HG03064 (cell line): ENCODE results near the gene GPT2.

ENCODE experiments used
- ATAC-seq: cut with Tn5 transposase; IDR thresholded peaks from one replicate; pipeline ENCODE4 v1.9.1; 2021; ENCODE audit warnings: low read depth; ENCODE audit not compliant: unreplicated experiment

Gene GPT2

DNA sequence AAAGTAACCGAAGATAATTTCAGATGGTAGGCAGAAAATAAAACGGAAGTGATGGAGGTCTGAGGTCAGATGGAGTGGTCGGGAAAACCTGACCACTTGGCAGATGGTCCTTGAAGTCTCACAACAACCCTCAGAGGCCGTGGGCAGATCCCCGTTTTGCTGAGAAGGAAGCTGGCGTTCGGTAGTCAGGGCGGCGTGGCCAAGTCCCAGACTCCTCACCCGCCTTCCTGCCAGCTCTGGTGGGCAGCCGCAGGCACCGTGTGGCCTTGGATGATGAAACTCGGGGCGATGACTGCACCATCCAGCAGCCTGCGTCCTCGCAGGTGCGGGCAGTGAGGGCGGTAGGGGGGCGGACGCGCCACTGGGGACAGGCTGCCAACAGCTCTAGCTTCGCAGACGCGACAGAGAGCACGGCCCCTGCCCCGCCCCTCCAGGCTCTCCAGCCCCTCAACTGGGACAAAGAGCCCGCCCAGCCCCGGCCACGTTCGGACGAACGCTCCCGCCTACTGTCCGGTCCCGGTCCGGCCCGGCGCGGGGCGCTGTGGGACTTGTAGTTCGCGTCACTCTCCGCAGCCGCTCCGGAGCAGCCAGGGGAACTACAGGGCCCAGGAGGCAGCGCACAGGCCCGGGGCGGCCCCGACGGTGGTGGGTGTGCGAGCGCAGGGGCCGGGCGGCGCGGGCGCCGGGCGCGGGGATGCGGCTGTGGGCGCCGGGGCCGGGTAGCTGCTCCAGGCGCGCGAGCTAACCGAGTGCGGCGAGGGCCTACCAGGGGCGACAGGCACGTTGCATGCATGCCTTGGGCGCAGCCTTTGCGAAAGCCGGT, at the start of gene GPT2:
TSS of gene GPT2 (plus strand) at position 673 of the 823 bp plus-strand sequence. CDS start 354 bp downstream, outside the sequence.
- ATAC-seq = peak; percentile 97

DNA sequence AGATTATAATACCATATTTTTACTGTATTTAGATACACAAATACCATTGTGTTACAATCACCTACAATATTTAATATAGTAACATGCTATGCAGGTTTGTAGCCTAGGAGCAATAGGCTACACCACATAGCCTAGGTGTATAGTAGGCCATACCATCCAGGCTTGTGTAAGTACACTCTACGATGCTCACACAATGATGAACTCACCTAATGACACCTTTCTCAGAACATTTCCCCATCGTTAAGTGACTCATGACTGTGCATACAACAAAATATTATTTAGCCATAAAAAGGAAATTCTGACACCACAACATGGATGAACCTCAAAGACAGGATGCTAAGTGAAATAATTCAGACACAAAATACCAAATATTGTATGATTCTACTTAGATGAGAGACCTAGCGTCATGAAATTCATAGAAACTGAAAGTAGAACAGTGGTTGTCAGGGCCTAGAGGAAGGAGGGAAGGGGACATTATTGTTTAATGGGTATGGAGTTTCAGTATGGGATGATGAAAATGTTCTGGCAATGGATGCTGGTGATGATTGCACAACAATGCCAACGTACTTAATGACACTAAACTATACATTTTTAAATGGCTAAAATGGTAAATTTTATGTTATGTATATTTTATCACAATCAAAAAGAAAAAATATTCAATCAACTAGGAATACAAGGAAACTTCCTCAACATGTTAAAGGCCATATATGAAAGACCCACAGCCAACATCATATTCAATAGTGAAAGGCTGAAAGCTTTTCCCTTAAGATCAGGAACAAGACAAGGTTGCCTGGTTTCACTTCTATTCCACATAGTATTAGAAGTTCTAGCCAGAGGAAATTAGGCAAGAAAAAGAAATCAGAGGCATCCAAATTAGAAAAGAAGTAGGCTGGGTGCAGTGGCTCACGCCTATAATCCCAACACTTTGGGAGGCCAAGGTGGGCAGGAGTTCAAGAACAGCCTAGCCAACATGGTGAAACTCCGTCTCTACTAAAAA, 47.3 kb upstream of the GPT2 start:
- ATAC-seq = no peak

GRCh38 chr16:46839986-46840443, 44.1 kb upstream of the GPT2 start:
- no peak for ATAC-seq

DNA sequence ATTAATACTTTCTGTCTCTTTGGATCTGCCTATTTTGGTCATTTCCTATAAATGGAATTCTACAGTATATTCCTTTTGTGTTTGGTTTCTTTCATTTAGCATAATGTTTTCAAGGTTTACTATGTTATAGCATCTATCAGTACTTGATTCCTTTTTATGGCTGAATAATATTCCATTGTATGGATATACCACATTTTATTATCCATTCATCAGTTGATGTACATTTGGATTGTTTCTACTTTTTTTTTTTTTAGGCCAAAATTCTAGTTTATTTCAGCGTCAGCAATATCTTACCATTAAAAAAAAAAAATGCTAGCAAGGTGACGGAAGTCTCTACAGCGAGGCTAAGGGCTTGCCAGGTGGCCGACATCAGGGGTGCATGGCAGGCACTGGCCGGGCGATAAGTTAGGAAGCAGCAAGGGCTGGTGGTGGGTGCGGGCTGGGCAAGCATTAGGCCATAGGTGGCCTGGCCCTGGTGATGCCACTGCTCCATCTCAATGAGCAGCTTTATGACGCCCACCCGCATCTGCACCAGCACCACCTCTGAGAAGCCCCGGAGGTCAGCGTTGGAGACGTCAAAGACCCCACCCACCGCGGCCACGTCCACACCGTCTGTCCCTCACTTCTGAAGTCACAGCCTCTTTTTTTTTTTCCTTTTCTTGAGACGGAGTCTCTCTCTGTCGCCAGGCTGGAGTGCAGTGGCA, 41.8 kb upstream of the GPT2 start:
- ATAC-seq = no peak

GRCh38 chr16:46843898-46844642, 40.1 kb upstream of the GPT2 start:
- no peak for ATAC-seq

GRCh38 chr16:46844771-46845170, 39.4 kb upstream of the GPT2 start:
- ATAC-seq = no peak

GRCh38 chr16:46845952-46846351, 38.2 kb upstream of the GPT2 start:
- ATAC-seq = no peak

GRCh38 chr16:46848768-46849764, 35.1 kb upstream of the GPT2 start:
- ATAC-seq = no peak

- ATAC-seq = no peak
Observed at GRCh38 chr16:46850619-46851555, 33.3 kb upstream of the GPT2 start.

- ATAC-seq = no peak
Observed at GRCh38 chr16:46852130-46852529, 32.0 kb upstream of the GPT2 start.

DNA sequence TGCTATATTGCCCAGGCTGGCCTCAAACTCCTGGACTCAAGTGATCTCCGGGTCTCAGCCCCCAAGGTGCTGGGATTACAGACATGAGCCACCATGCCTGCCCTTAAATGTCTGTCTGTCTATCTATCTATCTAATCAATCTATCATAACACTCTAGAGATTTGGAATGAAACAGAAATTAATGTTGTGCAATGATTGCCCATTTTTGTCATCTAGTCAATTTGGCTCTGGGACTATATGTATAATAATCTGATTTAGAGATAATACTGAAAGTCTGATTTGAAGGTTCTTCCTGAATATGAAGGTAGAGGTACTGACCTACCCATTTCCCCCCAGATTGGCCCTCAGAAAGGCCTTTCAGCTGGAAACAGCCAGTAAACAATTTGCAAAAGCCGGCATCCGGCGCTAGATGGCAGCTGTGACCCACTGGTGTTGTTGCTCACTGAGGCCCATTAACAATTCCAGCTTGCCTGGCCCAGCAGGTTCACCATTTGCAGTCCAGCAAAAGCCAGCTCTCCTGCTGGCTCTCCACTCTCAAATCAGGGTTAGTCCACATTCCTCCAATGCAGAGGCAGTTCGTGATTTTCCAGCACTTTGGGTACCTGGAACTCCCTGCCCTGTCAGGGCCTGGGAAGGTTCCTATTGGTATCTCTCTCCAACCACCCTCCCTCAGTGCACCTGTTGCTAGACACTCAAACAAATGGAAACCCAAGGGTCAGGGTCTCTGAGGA, 30.3 kb upstream of the GPT2 start:
- no peak for ATAC-seq

DNA sequence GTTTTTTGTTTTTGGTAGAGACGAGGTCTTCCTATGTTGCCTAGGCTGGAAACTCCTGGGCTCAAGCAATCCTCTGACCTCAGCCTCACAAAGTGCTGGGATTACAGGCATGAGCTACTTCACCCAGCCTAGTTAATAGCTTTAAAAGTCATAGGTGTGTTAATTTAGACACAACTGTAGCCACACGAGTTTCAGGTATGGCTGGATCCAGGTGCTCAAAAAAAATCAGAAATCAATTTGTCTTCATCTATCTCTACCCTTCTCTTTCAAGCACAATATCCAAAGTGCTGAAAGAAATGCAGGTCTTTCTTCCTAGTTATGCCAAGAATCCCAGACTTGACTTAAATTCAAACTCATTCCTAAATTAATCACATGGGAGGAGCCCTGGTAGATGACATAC, 29.3 kb upstream of the GPT2 start:
- ATAC-seq = no peak

GRCh38 chr16:46855389-46855788, 28.8 kb upstream of the GPT2 start:
- no peak for ATAC-seq

GRCh38 chr16:46857368-46857945, 26.7 kb upstream of the GPT2 start:
- no peak for ATAC-seq

GRCh38 chr16:46858151-46858550, 26.0 kb upstream of the GPT2 start:
- no peak for ATAC-seq

GRCh38 chr16:46859719-46860152, 24.4 kb upstream of the GPT2 start:
- ATAC-seq = no peak
